HepG2 (cell line): ENCODE measurements around the gene TMEM256. TPM values are rescaled to one million over a fixed set of nuclear protein-coding genes. Genes with fewer than 3 reads are reported as not detected.

Experiments
- ATM ChIP-seq: fragments of 450-650 bp; IDR thresholded peaks from 2 replicates; pipeline ENCODE4 v1.7.1; 2017; ENCODE audit warnings: mild to moderate bottlenecking, borderline replicate concordance
- E2F2 ChIP-seq: sonication (generic); formaldehyde crosslinking; IDR thresholded peaks from 2 replicates; pipeline ENCODE4 v1.4.0; 2020; ENCODE audit warnings: missing genetic modification reagents, borderline replicate concordance
- EEA1 ChIP-seq: sonication (generic); formaldehyde crosslinking; IDR thresholded peaks from 2 replicates; pipeline ENCODE4 v1.5.1; 2020; ENCODE audit warnings: mild to moderate bottlenecking, missing genetic modification reagents, borderline replicate concordance
- ELF1 ChIP-seq: sonication (generic); formaldehyde crosslinking; IDR thresholded peaks from 2 replicates; pipeline ENCODE4 v1.4.0; 2020; ENCODE audit warnings: missing genetic modification reagents
- ELK4 ChIP-seq: sonication (generic); formaldehyde crosslinking; IDR thresholded peaks from 2 replicates; pipeline ENCODE4 v1.9.0; 2021; ENCODE audit warnings: missing genetic modification reagents, borderline replicate concordance
- GTF3A ChIP-seq: sonication (generic); formaldehyde crosslinking; conservative IDR thresholded peaks from 2 replicates; pipeline ENCODE4 v1.4.0; 2020; ENCODE audit warnings: mild to moderate bottlenecking, missing genetic modification reagents
- HDAC2 ChIP-seq: sonication (generic); formaldehyde crosslinking; IDR thresholded peaks from 2 replicates; pipeline ENCODE4 v1.4.0; 2020; ENCODE audit warnings: missing genetic modification reagents
- HMGXB3 ChIP-seq: sonication (generic); formaldehyde crosslinking; IDR thresholded peaks from 2 replicates; pipeline ENCODE4 v1.4.0; 2020; ENCODE audit warnings: missing genetic modification reagents, borderline replicate concordance
- MAF1 ChIP-seq: sonication (generic); formaldehyde crosslinking; IDR thresholded peaks from 2 replicates; pipeline ENCODE4 v1.5.0; 2020; ENCODE audit warnings: missing genetic modification reagents, borderline replicate concordance
- MAFG ChIP-seq: sonication (generic); formaldehyde crosslinking; IDR thresholded peaks from 2 replicates; pipeline ENCODE4 v1.5.1; 2020; ENCODE audit warnings: mild to moderate bottlenecking, missing genetic modification reagents
- NFATC3 ChIP-seq: sonication (generic); formaldehyde crosslinking; IDR thresholded peaks from 2 replicates; pipeline ENCODE4 v1.5.1; 2020; ENCODE audit warnings: mild to moderate bottlenecking, missing genetic modification reagents
- NFE2L2 ChIP-seq: fragments of 150-350 bp; IDR thresholded peaks from 2 replicates; pipeline ENCODE4 v1.6.1; 2014; ENCODE audit warnings: low read length
- ONECUT2 ChIP-seq: sonication (generic); formaldehyde crosslinking; IDR thresholded peaks from 2 replicates; pipeline ENCODE4 v1.4.0; 2020; ENCODE audit warnings: missing genetic modification reagents
- PTBP1 ChIP-seq: fragments of 200-400 bp; formaldehyde crosslinking; IDR thresholded peaks from 2 replicates; pipeline ENCODE4 v1.6.1; 2018; ENCODE audit warnings: low read length, low read depth; ENCODE audit not compliant: poor library complexity, severe bottlenecking
- ZBTB3 ChIP-seq: sonication (generic); formaldehyde crosslinking; IDR thresholded peaks from 2 replicates; pipeline ENCODE4 v1.4.0; 2020; ENCODE audit warnings: low read depth, mild to moderate bottlenecking, moderate library complexity, missing genetic modification reagents, borderline replicate concordance
- ZBTB43 ChIP-seq: sonication (generic); formaldehyde crosslinking; conservative IDR thresholded peaks from 2 replicates; pipeline ENCODE4 v1.4.0; 2020; ENCODE audit warnings: missing genetic modification reagents
- ZC3H4 ChIP-seq: sonication (generic); formaldehyde crosslinking; IDR thresholded peaks from 2 replicates; pipeline ENCODE4 v1.4.0; 2020; ENCODE audit warnings: missing genetic modification reagents, borderline replicate concordance
- ZFP37 ChIP-seq: sonication (generic); formaldehyde crosslinking; IDR thresholded peaks from 2 replicates; pipeline ENCODE4 v1.4.0; 2020; ENCODE audit warnings: missing genetic modification reagents, borderline replicate concordance
- ZNF138 ChIP-seq: sonication (generic); formaldehyde crosslinking; IDR thresholded peaks from 2 replicates; pipeline ENCODE4 v1.5.0; 2020; ENCODE audit warnings: mild to moderate bottlenecking, low read depth, missing genetic modification reagents
- ZNF3 ChIP-seq: IDR thresholded peaks from 2 replicates; pipeline ENCODE4 v1.7.0; 2017; ENCODE audit warnings: inconsistent platforms
- ZNF34 ChIP-seq: sonication (generic); formaldehyde crosslinking; IDR thresholded peaks from 2 replicates; pipeline ENCODE4 v1.4.0; 2020; ENCODE audit warnings: mild to moderate bottlenecking, missing genetic modification reagents, borderline replicate concordance
- ZNF589 ChIP-seq: sonication (generic); formaldehyde crosslinking; conservative IDR thresholded peaks from 2 replicates; pipeline ENCODE4 v1.8.0; 2022; ENCODE audit warnings: mild to moderate bottlenecking, moderate library complexity, missing genetic modification reagents
- ZNF878 ChIP-seq: sonication (generic); formaldehyde crosslinking; IDR thresholded peaks from 2 replicates; pipeline ENCODE4 v1.8.1; 2023; ENCODE audit warnings: mild to moderate bottlenecking, missing genetic modification reagents, moderate library complexity
- polyA plus RNA-seq, 8 experiments: library from polyadenylated mRNA; depleted of rRNA in 3 of 8; stranded (reverse) in 7 of 8; unstranded in 1 of 8; fragments of >200 nt; fragmentation: Illumina TruSeq in 4 of 8; extraction: Trizol in 4 of 8; gene quantifications; 2 replicates each; pipeline versions ENCODE4 v1.2.1 to v1.2.3, GENCODE V29; 2011 to 2016; ENCODE audit warnings: low read depth in 4 of 8, missing spikeins in 1 of 8, mixed read lengths in 1 of 8; ENCODE audit not compliant: insufficient read depth in 1 of 8
- total RNA-seq, 5 experiments: library from RNA; depleted of rRNA; stranded (reverse); fragments of >200 nt; fragmentation: Illumina TruSeq; extraction: Trizol; gene quantifications; 2 replicates each; pipeline ENCODE4 v1.2.3, GENCODE V29; 2016; ENCODE audit warnings: low read depth in 1 of 5

The TMEM256 gene
- total and polyA plus RNA-seq, 2 of the 13 experiments (the other 11 are each of a cell fraction or from before 2014, with no cell fraction given), result 231 to 252 TPM

GRCh38 chr17:7403043-7403726 is 712 bp downstream of the TMEM256 start (continued):
- TF ChIP-seq ZNF3 (CRISPR knock-in tag), result no peak
- no peak for TF ChIP-seq E2F2 (CRISPR knock-in tag)
- TF ChIP-seq NFE2L2, result no peak
- TF ChIP-seq HDAC2 (CRISPR knock-in tag), result no peak; the same call in 1 of the 2 replicates
- no peak for TF ChIP-seq PTBP1
- no peak for TF ChIP-seq ZNF589 (CRISPR knock-in tag)
- TF ChIP-seq NFATC3 (CRISPR knock-in tag), result no peak
- TF ChIP-seq ZFP37 (CRISPR knock-in tag), result no peak
- no peak for TF ChIP-seq MAFG (CRISPR knock-in tag)
- no peak; the same call in 1 of the 2 replicates for TF ChIP-seq ZC3H4 (CRISPR knock-in tag)
- no peak for TF ChIP-seq HMGXB3
- TF ChIP-seq ELK4 (CRISPR knock-in tag), result no peak
- TF ChIP-seq ZBTB43 (CRISPR knock-in tag), result no peak
- no peak for TF ChIP-seq EEA1 (CRISPR knock-in tag)
- TF ChIP-seq ZBTB3 (CRISPR knock-in tag), result peak; percentile 28; the same call in 1 of the 2 replicates
- no peak for TF ChIP-seq ONECUT2
- no peak for TF ChIP-seq MAF1 (CRISPR knock-in tag)
- no peak for TF ChIP-seq ZNF138 (CRISPR knock-in tag)
- TF ChIP-seq ATM, result no peak
- no peak for TF ChIP-seq ELF1 (CRISPR knock-in tag)
- no peak for TF ChIP-seq GTF3A
- TF ChIP-seq ZNF34, result no peak
- no peak for TF ChIP-seq ZNF878 (CRISPR knock-in tag)
